B cell (primary cell): Measurements from ENCODE around the gene KRTCAP2. TPM values are rescaled to one million over a fixed set of nuclear protein-coding genes. Genes with fewer than 3 reads are reported as not detected.
A peak's percentile ranks its signal among the peaks of the same experiment; 100 is the strongest.

Experiments
- ATAC-seq: fragments of 200-7000 bp; cut with Tn5 transposase; one replicate; pipeline ENCODE4 v1.10.0; 2021; ENCODE audit warnings: low read depth, mild to moderate bottlenecking, moderate number of reproducible peaks, moderate library complexity
- CTCF ChIA-PET: fragments of 350-600 bp; sonication (Branson Sonifier 250); formaldehyde crosslinking; loops from one replicate; lab custom pipeline; 2021; ENCODE audit warnings: antibody characterized with exemption, inconsistent platforms; lab: Charles Lee
- POLR2A ChIA-PET: fragments of 350-600 bp; sonication (Branson Sonifier 250); formaldehyde crosslinking; loops from one replicate; lab custom pipeline; 2021; ENCODE audit warnings: antibody characterized with exemption; lab: Charles Lee
- DNase-seq: peaks from one replicate; pipeline ENCODE4 v3.0.0; 2013
- H2AFZ ChIP-seq: 2 replicates; pipeline ENCODE4 v1.6.1; 2012; ENCODE audit warnings: mild to moderate bottlenecking, low read depth, low read length; ENCODE audit not compliant: insufficient read depth, poor library complexity, severe bottlenecking
- H3K27ac ChIP-seq, 2 donors: 1 replicate in 1 of 2; 2 replicates in 1 of 2; pipeline ENCODE4 v1.5.1; 2012 to 2013; ENCODE audit warnings: low read length in 2 of 2, mild to moderate bottlenecking in 2 of 2, moderate library complexity in 1 of 2
- H3K27me3 ChIP-seq, 4 experiments: fragments of 200-600 bp in 1 of 4; sonication (generic) in 1 of 4; replicated peaks in 1 of 4; 1 replicate in 2 of 4; 2 replicates in 2 of 4; pipeline versions ENCODE4 v1.6.1 to v1.7.0; 2013 to 2016; ENCODE audit warnings: low read length in 3 of 4, mild to moderate bottlenecking in 2 of 4, mixed read lengths in 1 of 4, moderate library complexity in 1 of 4; ENCODE audit not compliant: insufficient read depth in 4 of 4, control insufficient read depth in 3 of 4; ENCODE audit errors: control extremely low read depth in 1 of 4
- H3K36me3 ChIP-seq, 2 experiments: replicated peaks in 1 of 2; 1 replicate in 1 of 2; 2 replicates in 1 of 2; pipeline versions ENCODE4 v1.6.1 to v1.7.1; 2013; ENCODE audit warnings: low read length in 1 of 2; ENCODE audit not compliant: insufficient read depth in 2 of 2, control insufficient read depth in 1 of 2; ENCODE audit errors: control extremely low read depth in 1 of 2, extremely low read depth in 1 of 2
- H3K4me1 ChIP-seq, 2 donors: fragments of 200-600 bp in 1 of 2; sonication (generic) in 1 of 2; 1 replicate in 1 of 2; 2 replicates in 1 of 2; pipeline versions ENCODE4 v1.5.1 to v1.6.1; 2013 to 2017; ENCODE audit warnings: low read length in 2 of 2; ENCODE audit not compliant: control insufficient read depth in 2 of 2, insufficient read depth in 2 of 2
- H3K4me2 ChIP-seq: replicated peaks from 2 replicates; pipeline ENCODE3; 2012; ENCODE audit warnings: mild to moderate bottlenecking, low read depth, low read length; ENCODE audit not compliant: poor library complexity, severe bottlenecking
- H3K4me3 ChIP-seq, 5 experiments: fragments of 200-600 bp in 1 of 5; sonication (generic) in 1 of 5; 1 replicate in 3 of 5; 2 replicates in 2 of 5; pipeline versions ENCODE4 v1.5.1 to v1.7.0; 2011 to 2016; ENCODE audit warnings: low read length in 4 of 5, mild to moderate bottlenecking in 4 of 5, low read depth in 2 of 5, control low read depth in 1 of 5, moderate library complexity in 1 of 5; ENCODE audit not compliant: insufficient read depth in 1 of 5; ENCODE audit errors: control extremely low read depth in 1 of 5, extremely low read depth in 1 of 5
- H3K79me2 ChIP-seq: fragments of 200-600 bp; sonication (generic); one replicate; pipeline ENCODE4 v1.6.0; 2016; ENCODE audit warnings: low read length; ENCODE audit not compliant: control insufficient read depth, insufficient read depth
- H3K9ac ChIP-seq: fragments of 200-600 bp; sonication (generic); 2 replicates; pipeline ENCODE4 v1.6.1; 2017; ENCODE audit warnings: mild to moderate bottlenecking, low read length, moderate library complexity
- H3K9me3 ChIP-seq, 3 donors: one replicate each; pipeline versions ENCODE4 v1.6.1 to v1.7.1; 2013; ENCODE audit warnings: low read length in 2 of 3; ENCODE audit not compliant: control insufficient read depth in 2 of 3, insufficient read depth in 1 of 3; ENCODE audit errors: control extremely low read depth in 1 of 3
- H4K20me1 ChIP-seq: 2 replicates; pipeline ENCODE4 v1.6.0; 2012; ENCODE audit warnings: mild to moderate bottlenecking, low read length; ENCODE audit not compliant: insufficient read depth, control insufficient read depth, poor library complexity, severe bottlenecking
- H3K27ac Mint-ChIP-seq: one replicate; pipeline ENCODE4 v1.8.0; 2021; ENCODE audit warnings: mixed read lengths
- H3K27me3 Mint-ChIP-seq: one replicate; pipeline ENCODE4 v1.8.0; 2021; ENCODE audit warnings: mixed read lengths
- H3K4me1 Mint-ChIP-seq: one replicate; pipeline ENCODE4 v1.8.0; 2021; ENCODE audit warnings: mixed read lengths
- H3K4me3 Mint-ChIP-seq: one replicate; pipeline ENCODE4 v1.8.0; 2021; ENCODE audit warnings: mixed read lengths
- H3K9me3 Mint-ChIP-seq: one replicate; pipeline ENCODE4 v1.8.0; 2022; ENCODE audit warnings: mixed read lengths; ENCODE audit not compliant: insufficient read depth
- CTCF ChIP-seq: fragments of 200-600 bp; IDR thresholded peaks from one replicate; pipeline ENCODE4 v1.8.0; 2022; ENCODE audit warnings: antibody characterized with exemption, mild to moderate bottlenecking
- EZH2 ChIP-seq: IDR thresholded peaks from 2 replicates; pipeline ENCODE4 v1.6.1; 2012; ENCODE audit warnings: borderline replicate concordance, low read depth, mild to moderate bottlenecking, moderate library complexity, low read length; ENCODE audit not compliant: insufficient read depth, poor library complexity, severe bottlenecking
- WGBS: methylation state at CpG from one replicate; pipeline ENCODE4 v1.1.5; 2013; ENCODE audit warnings: missing lambda C conversion rate; ENCODE audit not compliant: insufficient coverage; 5-methylcytosine and 5-hydroxymethylcytosine counted together
- intact Hi-C: fragments of 100-400 bp; cut with micrococcal nuclease; formaldehyde crosslinking; loops from one replicate; pipeline ENCODE4 v1.10.0; 2022
- polyA plus RNA-seq: library from polyadenylated mRNA; depleted of rRNA; stranded (reverse); fragments of >200 nt; gene quantifications from 2 replicates; pipeline ENCODE4 v1.2.3, GENCODE V29; 2012
- total RNA-seq, 2 donors: library from RNA; stranded (reverse); fragments of 120-200 nt in 1 of 2; gene quantifications; 1 replicate in 1 of 2; 2 replicates in 1 of 2; pipeline versions ENCODE4 v1.2.3 to v1.2.4, GENCODE V29; 2013 to 2022

KRTCAP2 gene
- total and polyA plus RNA-seq, 2 donors (not counting 1 experiment from before 2014, with no cell fraction given) = 151 to 259 TPM

GRCh38 chr1:155205969-155206593 is 33.0 kb upstream of the KRTCAP2 start:
- H3K27ac ChIP-seq = no peak overlapping the region
- CTCF ChIA-PET = interaction anchor here (1.9 to 8.7 kb wide), 5 partner anchors 12 to 55 kb away, joined by 7 to 189 read pairs (median 46); no protein-coding TSS in a partner anchor
- POLR2A ChIA-PET = no interaction called here
- TF ChIP-seq CTCF = no peak
- TF ChIP-seq EZH2 = no peak
- DNase-seq (peak; percentile 20), ATAC-seq (no peak)
- H3K4me1 ChIP-seq = peaks cover 21 to 26% of the 10 kb centered on the region in 2 donors
- H3K4me2 ChIP-seq = no peak overlapping the region
- Mint-ChIP-seq H3K4me3 (no peak overlapping the region), H3K9me3 (no peaks in the 10 kb centered on the region), H3K4me1 (peaks cover 22% of the 10 kb centered on the region), H3K27ac (no peak overlapping the region), H3K27me3 (no peaks in the 10 kb centered on the region)
- H3K79me2 ChIP-seq = no peaks in the 10 kb centered on the region
- H2AFZ ChIP-seq = no peak overlapping the region
- WGBS = 76% methylated on average over 6 of the region's 9 CpGs
- intact Hi-C loops = loop anchor here (5.0 kb wide), 1 partner anchor 386 kb away; no protein-coding TSS in a partner anchor
- no peaks in the 10 kb centered on the region for H3K27me3 ChIP-seq
- H3K9ac ChIP-seq = no peak overlapping the region
- no peaks in the 10 kb centered on the region for H3K36me3 ChIP-seq
- H4K20me1 ChIP-seq = no peaks in the 10 kb centered on the region
- H3K9me3 ChIP-seq = no peaks in the 10 kb centered on the region
- no peak overlapping the region for H3K4me3 ChIP-seq

- POLR2A ChIA-PET = no interaction called here
These were observed 31.9 kb upstream of the KRTCAP2 start for GRCh38 chr1:155205035-155205434.

More at GRCh38 chr1:155205035-155205434, 31.9 kb upstream of the KRTCAP2 start:
- CTCF ChIA-PET = interaction anchor here (0.9 to 8.7 kb wide), 4 partner anchors 10 to 30 kb away, joined by 3 to 189 read pairs (median 28); no protein-coding TSS in a partner anchor
- H3K4me3 ChIP-seq = no peak overlapping the region
- H4K20me1 ChIP-seq = no peaks in the 10 kb centered on the region
- no peak overlapping the region for H2AFZ ChIP-seq
- H3K4me1 ChIP-seq = peaks cover 21 to 26% of the 10 kb centered on the region in 2 donors
- Mint-ChIP-seq H3K27me3 (no peaks in the 10 kb centered on the region), H3K9me3 (no peaks in the 10 kb centered on the region), H3K4me3 (no peak overlapping the region), H3K4me1 (peaks cover 21% of the 10 kb centered on the region), H3K27ac (no peak overlapping the region)
- H3K79me2 ChIP-seq = no peaks in the 10 kb centered on the region
- H3K9me3 ChIP-seq = no peaks in the 10 kb centered on the region
- no peak for ATAC-seq
- DNase-seq = peak; percentile 20
- no peak overlapping the region for H3K27ac ChIP-seq
- H3K9ac ChIP-seq = no peak overlapping the region
- H3K36me3 ChIP-seq = no peaks in the 10 kb centered on the region
- 97% methylated on average over 13 of the region's 14 CpGs for WGBS
- no peak overlapping the region for H3K4me2 ChIP-seq
- no peaks in the 10 kb centered on the region for H3K27me3 ChIP-seq
- intact Hi-C loops = loop anchor here (5.0 kb wide), 1 partner anchor 387 kb away; no protein-coding TSS in a partner anchor
- TF ChIP-seq EZH2 (no peak), CTCF (no peak)
